ENCODE results near the gene HBE1. TPM values are rescaled to one million over a fixed set of nuclear protein-coding genes. Genes with fewer than 3 reads are reported as not detected.

HBE1 gene
- total and polyA plus RNA-seq, 9 of the 15 experiments (the other 6 are each of a cell fraction or from before 2014, with no cell fraction given): 612 to 10,250 (median 2,181) TPM

GRCh38 chr11:5242933-5243815 is 26.6 kb downstream of the HBE1 start (continued):
- TF ChIP-seq, protein P1, sequence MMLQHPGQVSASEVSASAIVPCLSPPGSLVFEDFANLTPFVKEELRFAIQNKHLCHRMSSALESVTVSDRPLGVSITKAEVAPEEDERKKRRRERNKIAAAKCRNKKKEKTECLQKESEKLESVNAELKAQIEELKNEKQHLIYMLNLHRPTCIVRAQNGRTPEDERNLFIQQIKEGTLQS (IDR thresholded peaks at IDR 0.05): 0 out of 2 replicates have a peak, but pooled peaks have one; percentile 29
- TF ChIP-seq, protein P1 (CRISPR knock-in tag; conservative IDR thresholded peaks at IDR 0.05): no peak
- TF ChIP-seq ELK3 (CRISPR knock-in tag; IDR thresholded peaks at IDR 0.05) (no peak), ZNF592 (IDR thresholded peaks at IDR 0.05) (peak; percentile 87), ZSCAN32 (CRISPR knock-in tag; IDR thresholded peaks at IDR 0.05) (peak; percentile 22; the same call in 1 of the 2 replicates), KLF10 (CRISPR knock-in tag; IDR thresholded peaks at IDR 0.05) (0 out of 2 replicates have a peak, but pooled peaks have one; percentile 54), CREB3 (tag; conservative IDR thresholded peaks at IDR 0.05; ENCODE audit: low read depth) (peak; percentile 56; the same call in 1 of the 2 replicates), SAFB2 (IDR thresholded peaks at IDR 0.05; ENCODE audit: borderline replicate concordance, low read depth, low read length, severe bottlenecking) (no peak), MAFF (IDR thresholded peaks at IDR 0.05; ENCODE audit: low read length) (peak; percentile 13), ELF4 (CRISPR knock-in tag; IDR thresholded peaks at IDR 0.05) (peak; percentile 5; the same call in 1 of the 2 replicates)
- TF ChIP-seq, protein P2, sequence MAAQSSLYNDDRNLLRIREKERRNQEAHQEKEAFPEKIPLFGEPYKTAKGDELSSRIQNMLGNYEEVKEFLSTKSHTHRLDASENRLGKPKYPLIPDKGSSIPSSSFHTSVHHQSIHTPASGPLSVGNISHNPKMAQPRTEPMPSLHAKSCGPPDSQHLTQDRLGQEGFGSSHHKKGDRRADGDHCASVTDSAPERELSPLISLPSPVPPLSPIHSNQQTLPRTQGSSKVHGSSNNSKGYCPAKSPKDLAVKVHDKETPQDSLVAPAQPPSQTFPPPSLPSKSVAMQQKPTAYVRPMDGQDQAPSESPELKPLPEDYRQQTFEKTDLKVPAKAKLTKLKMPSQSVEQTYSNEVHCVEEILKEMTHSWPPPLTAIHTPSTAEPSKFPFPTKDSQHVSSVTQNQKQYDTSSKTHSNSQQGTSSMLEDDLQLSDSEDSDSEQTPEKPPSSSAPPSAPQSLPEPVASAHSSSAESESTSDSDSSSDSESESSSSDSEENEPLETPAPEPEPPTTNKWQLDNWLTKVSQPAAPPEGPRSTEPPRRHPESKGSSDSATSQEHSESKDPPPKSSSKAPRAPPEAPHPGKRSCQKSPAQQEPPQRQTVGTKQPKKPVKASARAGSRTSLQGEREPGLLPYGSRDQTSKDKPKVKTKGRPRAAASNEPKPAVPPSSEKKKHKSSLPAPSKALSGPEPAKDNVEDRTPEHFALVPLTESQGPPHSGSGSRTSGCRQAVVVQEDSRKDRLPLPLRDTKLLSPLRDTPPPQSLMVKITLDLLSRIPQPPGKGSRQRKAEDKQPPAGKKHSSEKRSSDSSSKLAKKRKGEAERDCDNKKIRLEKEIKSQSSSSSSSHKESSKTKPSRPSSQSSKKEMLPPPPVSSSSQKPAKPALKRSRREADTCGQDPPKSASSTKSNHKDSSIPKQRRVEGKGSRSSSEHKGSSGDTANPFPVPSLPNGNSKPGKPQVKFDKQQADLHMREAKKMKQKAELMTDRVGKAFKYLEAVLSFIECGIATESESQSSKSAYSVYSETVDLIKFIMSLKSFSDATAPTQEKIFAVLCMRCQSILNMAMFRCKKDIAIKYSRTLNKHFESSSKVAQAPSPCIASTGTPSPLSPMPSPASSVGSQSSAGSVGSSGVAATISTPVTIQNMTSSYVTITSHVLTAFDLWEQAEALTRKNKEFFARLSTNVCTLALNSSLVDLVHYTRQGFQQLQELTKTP (IDR thresholded peaks at IDR 0.05; ENCODE audit: low read depth in 1 of 2, partially characterized antibody in 2 of 2): peak in 1 of 2 experiments; percentile 7
- TF ChIP-seq, protein P3, sequence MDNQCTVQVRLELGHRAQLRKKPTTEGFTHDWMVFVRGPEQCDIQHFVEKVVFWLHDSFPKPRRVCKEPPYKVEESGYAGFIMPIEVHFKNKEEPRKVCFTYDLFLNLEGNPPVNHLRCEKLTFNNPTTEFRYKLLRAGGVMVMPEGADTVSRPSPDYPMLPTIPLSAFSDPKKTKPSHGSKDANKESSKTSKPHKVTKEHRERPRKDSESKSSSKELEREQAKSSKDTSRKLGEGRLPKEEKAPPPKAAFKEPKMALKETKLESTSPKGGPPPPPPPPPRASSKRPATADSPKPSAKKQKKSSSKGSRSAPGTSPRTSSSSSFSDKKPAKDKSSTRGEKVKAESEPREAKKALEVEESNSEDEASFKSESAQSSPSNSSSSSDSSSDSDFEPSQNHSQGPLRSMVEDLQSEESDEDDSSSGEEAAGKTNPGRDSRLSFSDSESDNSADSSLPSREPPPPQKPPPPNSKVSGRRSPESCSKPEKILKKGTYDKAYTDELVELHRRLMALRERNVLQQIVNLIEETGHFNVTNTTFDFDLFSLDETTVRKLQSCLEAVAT (IDR thresholded peaks at IDR 0.05): peak in 1 of 2 experiments; percentile 51; a peak in 3 of 4 replicates

Data from K562 (cell line).